ENCODE results near the gene LRP4.

The LRP4 gene

DNA sequence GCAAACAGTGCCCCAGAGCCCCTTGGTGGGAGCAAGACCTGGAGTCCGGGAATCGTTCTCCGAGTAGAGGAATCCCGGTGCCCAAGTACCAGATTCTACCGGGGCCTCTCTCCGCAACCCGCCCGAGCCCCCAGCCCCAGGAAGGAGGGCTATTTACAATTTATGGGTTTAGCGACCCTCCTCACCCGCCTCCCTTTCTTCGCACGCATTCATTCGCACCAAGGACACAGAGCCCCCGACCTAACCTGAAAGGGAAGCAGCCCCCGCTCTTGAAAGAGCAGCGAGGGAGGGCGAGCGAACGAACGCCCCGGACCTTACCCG is 628 bp downstream of the LRP4 start:
- DNase-seq: no peak

DNA sequence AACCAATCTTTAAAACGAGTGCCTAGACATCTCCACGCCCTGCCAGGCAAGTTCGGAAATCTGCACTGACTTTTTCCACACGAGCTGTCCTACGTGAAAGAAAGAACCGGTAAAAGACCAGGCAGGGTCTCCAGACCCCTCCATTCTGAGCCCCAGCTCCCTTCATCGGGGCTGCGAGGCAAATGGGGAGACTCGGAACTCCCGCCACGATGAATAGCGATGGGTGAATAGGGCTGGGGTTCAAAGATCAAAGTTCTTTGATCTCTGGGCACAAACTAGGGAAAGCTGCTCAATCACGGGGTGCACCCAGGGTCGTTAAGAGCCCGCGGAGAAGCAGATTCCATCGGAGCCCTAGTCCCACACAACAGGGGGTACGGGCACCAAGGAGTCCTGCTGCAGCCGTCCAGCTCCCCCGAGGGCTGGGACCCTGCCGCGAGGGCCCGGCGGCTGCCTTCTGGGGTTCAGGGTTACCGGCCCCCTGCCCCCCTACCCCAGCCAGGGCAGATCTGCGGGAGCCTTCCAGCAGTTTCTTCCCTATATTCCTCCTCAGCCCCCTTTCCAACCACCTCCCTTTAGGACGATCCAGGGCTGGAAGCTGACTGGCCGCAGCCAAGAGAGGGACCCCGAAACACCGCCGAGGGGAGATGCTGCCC is 1.1 kb downstream of the LRP4 start:
- no peak for DNase-seq

DNA sequence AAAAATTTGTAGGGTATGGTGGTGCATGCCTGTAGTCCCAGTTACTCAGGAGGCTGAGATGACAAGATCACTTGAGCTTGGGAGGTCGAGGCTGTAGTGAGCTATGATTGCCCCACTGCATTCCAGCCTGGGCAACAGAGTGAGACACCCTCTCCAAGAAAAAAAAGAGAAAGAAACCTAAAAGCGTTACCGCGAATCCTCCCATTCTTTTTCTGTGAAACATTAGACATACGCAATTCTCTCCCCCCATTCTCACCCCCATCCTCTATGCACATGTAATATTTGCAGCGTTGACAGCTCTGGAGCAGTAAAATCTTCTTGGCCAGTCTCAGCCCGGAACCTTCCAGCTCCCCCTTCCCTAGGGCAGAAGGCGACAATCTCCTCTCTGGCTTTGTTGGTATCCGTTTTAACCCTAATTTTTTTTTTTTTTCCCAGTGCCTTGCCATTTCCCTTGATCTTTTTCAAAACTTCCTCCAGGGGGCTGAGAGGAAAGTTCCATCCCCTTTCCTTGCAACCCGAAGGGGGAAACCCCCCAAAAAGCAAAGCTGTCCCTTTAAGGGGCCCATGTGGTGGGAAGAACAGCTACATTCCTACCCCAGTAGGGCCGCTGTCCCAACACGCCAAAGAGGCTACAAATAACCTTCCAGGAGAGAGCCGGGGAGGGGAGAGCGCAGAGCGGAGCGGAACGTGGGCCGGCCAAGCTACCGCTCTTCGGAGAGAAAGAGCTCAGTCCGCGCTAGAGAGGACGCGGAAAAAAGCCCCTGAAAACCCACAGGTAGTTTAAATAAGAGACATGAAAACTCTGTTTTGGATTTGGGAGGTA is 1.9 kb downstream of the LRP4 start:
- no peak for DNase-seq

DNA sequence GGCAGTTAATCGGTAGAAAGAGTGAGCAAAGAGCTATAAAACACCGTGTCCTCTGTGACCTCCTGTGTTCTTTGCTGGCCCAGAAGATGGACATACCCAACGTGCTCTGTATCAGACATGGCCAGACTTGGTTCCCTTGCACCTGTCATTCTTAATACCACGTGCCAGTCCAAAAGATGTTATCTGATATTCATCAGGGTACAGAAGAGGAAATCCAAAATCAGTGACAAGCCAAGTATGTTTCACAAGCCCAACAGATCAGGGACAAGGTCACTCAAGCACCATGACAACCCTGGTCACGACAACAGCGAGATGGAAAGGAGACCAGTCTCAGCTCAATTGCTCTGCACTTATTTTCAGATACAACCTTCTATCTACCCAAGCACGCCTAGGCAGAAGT is 3.4 kb downstream of the LRP4 start:
- no peak for DNase-seq

DNA sequence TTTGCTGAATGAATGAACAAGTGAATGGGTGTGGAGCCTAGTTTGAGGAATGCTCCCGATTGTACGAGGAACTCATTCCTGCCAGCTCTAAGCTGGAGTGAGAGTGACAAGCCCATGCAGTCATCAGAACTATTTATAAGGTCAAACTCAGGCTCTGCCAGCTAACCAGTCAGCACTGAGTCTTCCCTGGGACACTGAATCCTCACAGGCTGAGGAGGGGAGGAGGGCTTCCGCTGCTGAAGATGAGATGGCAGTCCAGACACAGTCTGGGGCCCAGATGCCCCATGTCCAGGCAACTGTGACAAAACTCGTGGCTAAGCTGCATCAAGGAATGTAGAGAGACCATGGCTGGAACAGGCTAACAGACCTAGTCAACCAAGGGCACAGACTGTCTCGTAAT is 4.0 kb downstream of the LRP4 start:
- no peak for DNase-seq

DNA sequence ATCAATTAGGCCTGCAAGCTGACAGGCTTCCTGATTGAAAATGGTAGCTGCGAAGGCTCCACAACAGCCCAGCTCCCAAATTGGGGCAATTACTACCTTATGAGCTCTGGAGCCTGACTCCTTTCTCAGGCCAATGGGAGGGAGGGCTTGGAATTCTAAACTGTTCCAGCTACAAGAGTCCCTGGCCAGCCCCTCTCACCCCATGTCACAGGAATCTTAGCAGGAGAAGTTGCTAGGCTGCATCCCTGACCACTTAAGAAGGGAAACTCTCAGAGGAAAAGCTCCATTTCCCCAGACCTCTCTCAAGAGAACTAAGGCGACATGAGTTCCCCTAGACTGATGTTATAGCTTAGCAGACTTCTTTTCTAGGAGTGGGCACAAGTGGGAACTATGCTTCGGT is 4.9 kb downstream of the LRP4 start:
- DNase-seq: no peak

DNA sequence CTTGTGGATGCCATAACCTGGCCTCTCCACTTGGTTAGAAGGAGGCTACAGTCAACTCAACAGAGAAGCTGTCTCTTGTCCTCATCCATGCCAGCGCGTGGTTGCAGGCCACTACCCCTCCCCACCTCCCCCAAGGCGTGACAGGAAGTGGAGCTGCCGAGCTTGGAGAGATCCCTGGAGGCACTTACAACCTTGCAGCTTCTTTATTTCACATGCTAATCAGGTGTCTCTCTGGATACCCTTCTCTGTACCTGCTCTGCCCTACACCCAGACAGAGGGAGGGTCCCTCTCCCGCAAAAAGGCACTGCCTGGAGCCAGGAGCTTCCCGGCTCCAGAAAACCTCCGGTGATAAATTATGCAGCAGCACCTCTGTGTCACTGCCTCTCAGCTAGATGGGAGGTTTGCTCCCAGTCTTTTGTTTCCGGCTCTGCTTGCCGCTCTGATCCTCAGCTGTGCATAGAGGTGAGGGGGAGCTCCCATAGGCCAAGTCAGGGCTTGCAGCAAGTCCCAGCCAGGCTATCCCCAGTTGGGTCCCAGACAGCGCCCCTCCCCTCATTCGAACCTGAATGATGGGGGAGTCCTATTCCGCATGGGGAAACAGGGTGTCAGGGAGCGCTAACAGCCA is 5.7 kb downstream of the LRP4 start:
- no peak for DNase-seq

DNA sequence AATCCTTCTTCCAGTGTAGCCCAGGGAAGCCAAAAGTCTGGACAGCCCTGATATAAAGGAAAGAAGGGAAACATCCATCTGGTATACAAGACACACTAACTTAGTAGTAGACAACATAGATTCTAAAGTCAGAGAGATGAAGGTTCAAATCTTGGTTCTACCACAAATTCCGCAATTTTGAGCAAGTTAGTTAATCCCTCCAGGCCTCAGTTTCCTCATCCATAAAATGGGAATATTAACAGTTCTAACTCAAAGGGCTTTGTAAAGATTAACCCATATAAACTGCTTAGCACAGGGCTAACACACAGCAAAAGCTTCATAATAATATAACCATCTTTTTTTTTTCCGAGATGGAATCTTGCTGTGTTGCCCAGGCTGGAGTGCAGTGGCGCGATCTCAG is 10.7 kb downstream of the LRP4 start:
- DNase-seq: no peak

DNA sequence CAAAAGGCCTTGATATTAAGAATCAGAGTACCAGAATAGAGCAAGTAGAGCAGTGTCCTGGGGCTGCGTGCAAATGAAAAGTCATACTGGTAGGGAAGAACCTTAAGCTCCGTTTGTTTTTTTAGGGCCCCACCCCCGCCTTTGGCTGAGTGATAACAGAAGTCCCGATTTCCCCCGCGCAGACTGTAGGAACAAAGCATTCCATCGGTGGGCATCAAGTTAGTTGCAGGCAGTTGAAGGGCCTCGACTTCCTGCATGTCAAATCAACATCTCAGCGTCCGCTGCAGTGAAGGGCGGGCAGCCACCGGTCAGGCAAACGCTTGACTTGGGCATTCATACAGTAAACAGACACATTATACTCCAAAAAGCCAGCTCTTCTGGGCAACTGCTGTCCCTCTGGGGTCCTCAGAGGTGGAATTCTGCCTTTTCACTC is 11.7 kb downstream of the LRP4 start:
- DNase-seq: no peak

DNA sequence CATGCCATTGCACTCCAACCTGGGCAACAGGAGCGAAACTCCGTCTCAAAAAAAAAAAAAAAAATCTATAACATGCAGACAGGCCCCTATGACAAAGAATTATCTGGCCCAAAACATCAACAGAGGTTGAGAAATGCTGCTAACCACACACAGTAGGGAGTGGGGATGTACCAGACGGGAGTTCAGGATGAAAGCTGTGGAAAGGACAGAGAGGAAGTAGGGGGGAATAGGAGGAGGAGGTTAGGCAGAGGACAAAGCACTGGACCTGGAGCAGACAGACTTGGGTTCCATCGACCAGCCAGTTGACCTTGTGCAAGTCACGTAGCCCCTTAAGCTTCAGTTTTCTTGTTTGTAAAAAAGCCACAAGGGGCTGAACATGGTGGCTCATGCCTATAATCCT is 12.5 kb downstream of the LRP4 start:
- no peak for DNase-seq

DNA sequence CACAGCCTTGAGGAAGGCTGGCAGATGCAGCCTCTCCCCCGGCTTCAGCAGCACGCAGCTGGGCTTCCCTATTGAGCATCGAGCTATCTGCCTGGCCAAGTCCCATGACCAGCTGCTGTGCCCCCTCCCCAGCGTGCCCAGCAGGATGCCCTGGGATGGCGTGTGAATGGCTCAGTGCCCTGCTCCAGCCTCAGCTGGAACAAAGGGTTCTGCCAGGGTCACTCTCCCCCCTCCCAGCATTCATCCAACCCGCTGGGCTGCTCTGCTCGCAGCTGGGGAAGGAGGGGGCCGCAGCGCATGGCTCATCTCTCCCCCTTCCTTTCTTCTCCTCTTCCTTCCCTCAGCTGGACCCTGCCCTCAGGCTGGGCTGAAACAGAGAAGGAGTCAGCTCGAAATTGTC is 14.5 kb downstream of the LRP4 start:
- no peak for DNase-seq

DNA sequence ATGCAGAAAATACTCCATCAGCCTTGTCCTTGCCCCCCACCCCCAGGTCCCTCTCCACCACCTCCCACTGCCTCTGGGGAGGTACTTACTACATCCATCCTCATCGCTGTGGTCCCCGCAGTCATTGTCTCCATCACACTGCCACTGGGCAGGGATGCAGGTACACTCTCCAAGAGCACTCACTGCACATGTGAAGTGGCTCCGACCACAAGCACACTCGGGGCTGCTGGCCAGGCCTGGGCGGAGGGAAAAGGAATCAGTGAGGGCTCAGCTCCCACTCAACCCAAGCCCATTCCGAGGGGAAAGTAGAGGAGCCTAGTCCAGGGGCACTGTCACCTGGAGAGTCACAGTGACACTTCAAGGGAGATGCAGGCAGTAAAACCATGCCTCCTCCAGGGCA is 15.7 kb downstream of the LRP4 start:
- DNase-seq: no peak

DNA sequence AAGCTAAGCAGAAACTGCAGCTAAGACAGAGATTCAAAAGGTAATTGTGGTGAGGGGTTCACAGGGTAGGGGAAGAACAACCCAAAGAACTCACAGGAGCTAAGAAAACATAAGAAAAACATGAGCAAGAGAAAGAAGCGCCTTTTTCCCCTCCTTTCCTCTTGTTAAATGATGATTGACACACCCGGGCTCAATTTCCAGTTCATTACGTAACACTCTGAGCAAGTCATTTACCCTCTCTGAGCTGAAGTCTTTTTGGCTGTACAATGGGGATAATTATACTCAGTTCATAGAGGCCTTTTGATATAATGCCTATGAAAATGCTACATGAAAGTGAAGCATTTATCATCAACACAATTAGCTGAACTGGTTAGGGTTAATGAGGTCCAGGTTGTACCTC is 17.2 kb downstream of the LRP4 start:
- no peak for DNase-seq

DNA sequence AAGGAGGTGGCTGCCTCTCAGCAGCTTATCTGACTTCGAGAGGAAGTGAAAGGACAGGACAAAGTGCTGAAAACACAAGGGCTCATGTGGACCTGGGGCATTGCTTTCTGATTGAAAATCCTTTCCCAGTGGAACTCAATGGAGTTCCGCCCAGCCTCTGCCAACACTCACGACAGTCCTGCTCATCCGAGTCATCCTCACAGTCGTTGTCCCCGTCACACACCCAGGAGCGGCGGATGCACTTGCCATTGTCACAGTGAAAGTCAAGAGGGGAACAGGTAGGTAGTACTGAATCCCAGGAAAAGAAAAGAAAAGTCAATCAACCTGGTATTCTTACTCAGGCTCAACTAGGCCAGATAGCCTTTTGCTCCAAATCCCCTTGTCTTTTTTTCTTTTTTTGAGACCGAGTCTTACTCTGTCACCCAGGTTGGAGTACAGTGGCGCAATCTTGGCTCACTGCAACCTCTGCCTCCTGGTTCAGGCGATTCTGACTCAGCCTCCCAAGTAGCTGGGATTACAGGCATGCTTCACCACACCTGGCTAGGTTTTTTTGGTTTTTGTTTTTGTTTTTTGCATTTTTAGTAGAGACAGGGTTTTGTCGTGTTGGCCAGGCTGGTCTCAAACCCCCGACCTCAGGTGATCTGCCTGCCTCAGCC is 18.1 kb downstream of the LRP4 start:
- DNase-seq: no peak

DNA sequence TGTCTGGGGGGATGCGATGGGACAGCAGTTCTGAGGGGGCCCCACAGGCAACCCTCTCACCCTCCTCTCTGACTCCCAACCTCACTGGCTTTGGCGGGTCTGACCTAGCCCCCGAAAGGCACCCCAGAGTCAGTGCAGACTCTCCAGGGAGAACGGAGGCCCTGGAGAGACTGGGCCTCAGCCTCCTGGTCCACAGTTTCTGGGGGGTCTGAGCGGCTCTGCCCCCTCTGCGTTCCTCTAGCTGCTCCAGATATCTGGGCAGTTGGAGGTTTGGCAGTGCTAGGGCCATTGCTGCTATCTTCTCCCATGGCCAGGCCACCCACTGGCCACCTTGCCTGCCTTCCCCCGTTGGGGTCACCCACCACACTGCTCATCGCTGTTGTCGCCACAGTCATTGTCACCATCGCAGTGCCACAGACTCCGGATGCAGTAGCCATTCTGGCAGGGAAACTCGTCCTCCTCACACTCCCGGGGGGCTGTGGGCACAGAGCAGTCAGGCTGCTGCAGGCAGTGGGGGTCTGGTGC is 18.8 kb downstream of the LRP4 start:
- DNase-seq: no peak

DNA sequence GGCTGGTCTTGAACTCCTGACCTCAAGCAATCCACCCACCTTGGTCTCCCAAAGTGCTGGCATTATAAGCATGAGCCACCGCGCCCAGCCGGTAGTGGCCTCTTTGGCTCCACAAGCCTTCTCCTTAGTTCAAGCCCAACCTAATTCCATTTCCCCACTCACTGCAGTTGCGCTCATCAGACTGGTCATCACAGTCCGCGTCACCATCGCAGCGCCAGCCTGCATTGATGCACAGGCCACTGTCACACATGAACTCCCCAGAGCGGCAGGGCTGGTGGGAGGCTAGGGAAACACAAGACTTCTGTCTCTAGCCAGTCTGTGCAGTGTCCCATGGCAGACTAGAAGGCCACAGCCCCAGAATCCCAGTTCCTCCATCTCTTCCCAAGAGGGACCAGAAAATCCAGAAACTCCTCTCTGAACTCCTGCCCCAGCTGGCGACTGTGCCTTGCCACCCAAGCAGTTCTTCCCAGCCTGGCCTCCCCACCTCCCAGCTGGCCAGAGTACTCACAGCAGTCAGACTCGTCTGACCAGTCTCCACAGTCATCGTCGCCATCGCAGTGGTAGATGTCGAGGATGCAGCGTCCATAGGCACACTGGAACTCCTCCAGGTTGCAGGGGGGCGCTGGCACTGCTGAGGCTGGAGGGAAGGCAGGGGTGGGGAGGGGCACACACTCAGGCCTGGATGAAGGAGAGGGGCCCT is 19.8 kb downstream of the LRP4 start:
- DNase-seq: no peak

DNA sequence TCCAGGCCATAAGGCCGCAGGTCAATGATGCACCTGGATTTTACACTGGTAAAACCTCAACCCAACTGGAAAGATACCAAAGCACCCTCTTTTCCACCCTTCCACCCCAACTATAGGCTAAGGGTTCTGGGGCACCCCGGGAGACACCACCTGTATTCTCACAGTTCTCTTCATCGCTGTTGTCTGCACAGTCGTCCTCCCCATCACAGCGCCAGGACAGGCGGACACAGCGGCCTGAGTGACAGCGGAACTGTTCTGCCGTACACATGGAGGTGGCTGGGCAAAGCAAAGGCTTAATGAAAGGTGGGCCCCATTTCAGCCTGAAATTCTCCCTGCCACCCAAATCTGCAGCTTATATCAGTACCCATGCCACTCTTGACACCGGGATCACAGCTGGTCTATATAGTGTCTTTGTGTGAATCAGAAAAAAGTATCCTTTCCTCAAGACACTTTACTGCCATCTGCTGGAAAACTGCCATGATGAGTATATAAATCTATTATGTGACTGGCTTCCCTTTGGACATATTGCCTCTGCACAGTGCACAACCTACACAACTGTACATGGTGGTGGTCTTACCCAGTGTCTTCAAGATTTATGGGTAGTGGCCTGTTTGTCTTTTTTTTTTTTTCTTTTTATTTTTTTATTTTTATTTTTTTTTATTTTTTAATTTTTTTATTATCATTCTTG is 21.5 kb downstream of the LRP4 start:
- DNase-seq: peak; percentile 83

DNA sequence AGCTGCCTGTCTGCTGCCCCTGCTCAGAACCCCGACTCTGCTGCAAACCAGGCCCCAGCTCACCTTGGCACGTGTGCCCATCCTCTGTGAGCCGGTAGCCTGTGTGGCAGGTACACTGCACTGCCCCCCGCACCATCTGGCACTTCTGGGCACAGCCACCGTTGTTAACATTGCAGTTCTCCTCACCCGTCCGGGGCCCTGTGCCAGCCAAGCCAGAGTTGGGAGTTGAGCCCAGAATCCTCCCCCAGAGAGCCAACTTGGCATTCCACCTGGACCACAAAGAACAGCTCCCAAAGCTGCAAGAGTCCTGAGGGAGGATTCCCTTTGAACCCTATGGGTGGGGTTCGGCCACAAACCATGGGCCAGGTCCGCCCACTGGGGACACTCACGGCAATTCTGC is 22.5 kb downstream of the LRP4 start:
- no peak for DNase-seq

DNA sequence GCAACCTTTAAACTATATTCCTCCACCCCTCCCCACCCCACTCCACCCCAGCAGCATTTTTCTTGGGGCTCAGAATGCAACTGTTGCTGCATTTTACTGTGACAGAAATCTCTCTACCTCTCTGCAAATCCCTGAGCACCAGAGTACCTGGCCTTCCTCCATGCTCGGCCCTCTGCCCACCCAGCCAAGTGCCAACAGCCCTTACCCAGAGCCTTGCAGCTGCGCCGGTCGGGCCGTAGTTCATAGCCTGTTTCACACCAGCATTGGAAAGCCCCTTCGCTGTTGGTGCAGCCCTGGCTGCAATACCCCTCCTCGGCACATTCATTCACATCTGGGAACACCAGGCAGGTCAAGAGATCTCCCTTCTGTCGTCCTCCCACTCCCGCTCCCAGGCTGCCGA is 23.4 kb downstream of the LRP4 start:
- DNase-seq: no peak

DNA sequence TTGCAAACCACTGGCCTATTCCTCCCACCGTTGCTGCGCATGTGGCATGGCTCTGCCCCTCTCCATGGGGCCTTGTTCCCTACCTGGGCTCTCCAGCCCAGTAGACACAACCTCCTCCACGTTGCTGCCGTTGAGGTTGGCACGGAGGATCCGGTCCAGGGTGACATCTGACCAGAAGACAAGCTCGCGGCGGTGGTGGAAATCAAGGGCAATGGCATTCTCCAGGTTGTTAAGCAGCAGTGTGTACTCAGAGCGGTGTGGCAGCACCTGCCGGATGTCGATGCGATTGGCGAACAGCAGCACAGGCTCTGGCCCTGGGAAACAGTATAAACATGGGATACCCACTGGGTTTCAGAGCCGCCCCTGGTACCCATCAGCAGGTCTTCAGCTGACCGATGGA is 23.8 kb downstream of the LRP4 start:
- no peak for DNase-seq

DNA sequence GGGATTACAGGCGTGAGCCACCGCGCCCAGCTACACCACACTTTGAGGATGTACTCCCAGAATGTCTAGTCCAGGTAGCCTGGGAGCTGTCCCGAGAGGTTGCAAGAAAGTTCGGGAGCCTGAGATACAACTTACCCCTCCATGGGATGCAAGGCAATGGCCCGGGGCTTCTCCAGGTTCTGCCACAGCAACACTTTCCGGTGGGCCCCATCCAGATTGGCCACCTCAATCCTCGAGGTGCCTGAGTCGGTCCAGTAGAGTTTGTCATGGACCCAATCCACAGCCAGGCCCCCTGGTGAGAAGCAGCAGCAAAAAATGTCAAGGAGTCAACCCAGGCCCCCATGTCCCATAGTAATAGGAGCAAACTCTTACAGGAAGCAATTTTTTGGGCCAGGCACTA is 25.5 kb downstream of the LRP4 start:
- no peak for DNase-seq

DNA sequence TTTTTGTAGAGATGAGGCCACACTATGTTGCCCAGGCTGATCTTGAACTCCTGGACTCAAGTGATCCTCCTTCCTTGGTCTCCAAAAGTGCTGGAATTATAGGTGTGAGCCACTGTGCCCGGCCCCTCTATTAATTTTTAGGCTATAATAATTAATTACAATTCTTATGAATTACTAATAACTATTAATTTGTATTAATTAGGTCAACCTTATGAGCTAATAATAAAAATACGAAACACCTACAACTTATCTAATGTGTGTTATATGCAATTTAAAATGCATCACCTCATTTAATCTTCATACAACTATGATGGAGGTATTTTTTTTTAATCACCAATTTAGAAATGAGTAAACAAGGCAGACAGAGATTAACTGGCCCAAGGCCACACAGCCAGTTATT is 26.2 kb downstream of the LRP4 start:
- DNase-seq: no peak
